Activated T-cell treated with anti-CD3 and anti-CD28 coated beads for 24 hours (primary cell): ENCODE results near the gene TUBG2.
A peak's percentile ranks its signal among the peaks of the same experiment; 100 is the strongest.

Source experiments
- DNase-seq: peaks from one replicate; pipeline ENCODE4 v3.0.0-alpha.2; 2020; ENCODE audit warnings: low read depth

Gene TUBG2

DNA sequence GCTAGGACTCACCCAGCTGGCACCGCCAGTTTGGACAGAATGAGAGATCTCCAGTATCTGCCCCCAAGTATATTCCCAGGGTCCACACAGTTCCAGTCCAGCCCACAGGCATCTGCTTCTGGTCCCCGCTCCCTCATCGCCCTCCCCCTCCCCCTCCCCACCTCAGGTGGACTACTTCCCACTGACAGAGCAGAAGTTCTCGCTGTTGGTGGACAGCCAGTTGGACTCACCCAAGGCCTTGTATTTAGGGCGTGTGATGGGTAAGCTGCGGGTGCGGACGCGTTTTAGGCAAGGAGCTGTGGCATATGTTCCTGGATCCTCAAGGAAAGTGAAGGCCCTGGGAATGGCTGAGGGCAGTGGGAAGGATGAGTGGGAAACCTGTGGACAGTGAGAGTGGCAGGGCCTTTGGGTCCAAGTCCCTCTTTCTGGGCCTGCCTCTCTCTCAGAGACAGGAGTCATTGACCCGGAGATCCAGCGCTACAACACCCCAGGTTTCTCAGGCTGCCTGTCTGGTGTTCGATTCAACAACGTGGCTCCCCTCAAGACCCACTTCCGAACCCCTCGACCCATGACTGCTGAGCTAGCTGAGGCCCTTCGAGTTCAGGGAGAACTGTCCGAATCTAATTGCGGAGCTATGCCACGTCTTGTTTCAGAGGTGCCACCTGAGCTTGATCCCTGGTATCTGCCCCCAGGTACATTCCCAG, 38.2 kb downstream of the TUBG2 start:
- no peak for DNase-seq

- no peak for DNase-seq
Measured at GRCh38 chr17:42698736-42699414, 39.8 kb downstream of the TUBG2 start.

GRCh38 chr17:42699415-42699740, 40.3 kb downstream of the TUBG2 start:
- DNase-seq, result no peak

GRCh38 chr17:42700586-42701289, 41.7 kb downstream of the TUBG2 start:
- DNase-seq, result no peak

DNA sequence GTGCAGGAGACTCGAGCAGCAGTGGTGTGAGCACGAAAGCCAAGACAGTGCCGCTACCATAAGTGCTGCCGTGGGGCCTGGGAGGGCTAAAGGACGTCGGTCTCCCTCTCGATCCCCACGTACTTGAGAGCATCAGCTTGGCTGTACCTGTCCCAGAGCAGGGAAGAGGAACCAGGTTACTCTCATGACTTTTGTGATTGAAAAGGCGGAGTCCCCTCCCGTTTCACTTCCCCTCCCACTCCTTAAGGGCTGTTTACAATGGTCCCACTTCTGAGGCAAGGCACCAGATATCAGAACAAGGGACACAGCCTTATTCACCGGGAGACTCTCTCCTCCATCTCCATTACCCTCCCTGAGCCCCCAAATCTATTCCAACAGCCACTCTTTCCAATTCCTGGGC, 43.4 kb downstream of the TUBG2 start:
- no peak for DNase-seq

GRCh38 chr17:42704490-42704836, 45.4 kb downstream of the TUBG2 start:
- no peak for DNase-seq

DNA sequence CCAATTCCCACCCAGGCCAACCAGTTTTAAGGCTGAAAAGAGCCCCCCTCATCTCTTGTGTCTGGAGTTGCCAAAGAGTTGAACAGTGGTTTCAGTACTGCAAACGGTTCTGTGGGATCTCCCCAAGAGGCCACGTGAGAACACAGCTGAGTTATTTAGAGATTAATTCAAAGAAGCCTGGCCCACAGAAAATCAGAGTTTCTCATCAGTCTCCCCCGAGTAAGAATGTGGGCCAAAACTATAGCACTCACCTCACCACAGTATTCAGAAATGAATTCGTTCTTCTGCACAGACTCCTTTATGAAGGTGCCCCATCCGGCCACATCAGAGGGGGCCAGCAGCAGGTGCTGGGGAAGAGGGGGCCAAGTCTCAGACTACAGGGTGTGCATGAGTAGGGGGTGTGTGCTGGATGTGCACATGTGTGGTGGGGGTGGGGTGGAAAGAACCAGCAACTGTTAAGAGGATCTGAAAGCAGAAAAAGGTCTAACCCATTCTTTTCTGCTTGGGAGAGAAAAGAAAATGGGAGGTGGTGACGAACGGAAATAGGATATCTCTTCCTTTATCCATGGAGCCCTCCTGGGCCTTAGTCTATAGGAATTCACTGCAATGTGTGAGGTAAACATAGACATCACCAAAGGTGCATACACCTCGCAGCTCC, 45.9 kb downstream of the TUBG2 start:
- no peak for DNase-seq

- peak; percentile 28 for DNase-seq
Measured at GRCh38 chr17:42706732-42707131, 47.6 kb downstream of the TUBG2 start.

DNA sequence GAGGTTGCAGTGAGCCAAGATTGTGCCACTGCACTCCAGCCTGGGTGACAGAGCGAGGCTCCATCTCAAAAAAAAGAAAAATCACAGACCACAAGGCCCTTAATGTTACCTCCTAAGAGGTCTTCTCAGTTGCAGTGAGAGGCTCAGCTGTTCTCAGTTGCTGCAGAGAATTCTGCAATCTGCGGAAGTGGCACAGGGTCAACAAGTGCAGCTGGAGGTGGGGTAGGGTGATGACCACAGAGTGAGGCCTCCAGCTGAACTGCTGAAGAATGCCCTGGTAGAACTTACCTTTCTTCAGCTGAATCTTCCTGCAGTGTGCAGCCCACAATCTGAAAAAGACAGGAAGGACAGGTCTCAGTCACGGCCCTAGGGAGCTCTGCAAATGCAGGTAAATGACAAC, 49.5 kb downstream of the TUBG2 start:
- no peak for DNase-seq

GRCh38 chr17:42709561-42709960, 50.5 kb downstream of the TUBG2 start:
- no peak for DNase-seq
